Fibroblast of gingiva (primary cell): Measurements from ENCODE around the gene AUNIP.

ENCODE experiments used
- DNase-seq: peaks from one replicate; pipeline ENCODE4 v3.0.0-alpha.2; 2011; ENCODE audit warnings: low read depth

AUNIP gene

DNA sequence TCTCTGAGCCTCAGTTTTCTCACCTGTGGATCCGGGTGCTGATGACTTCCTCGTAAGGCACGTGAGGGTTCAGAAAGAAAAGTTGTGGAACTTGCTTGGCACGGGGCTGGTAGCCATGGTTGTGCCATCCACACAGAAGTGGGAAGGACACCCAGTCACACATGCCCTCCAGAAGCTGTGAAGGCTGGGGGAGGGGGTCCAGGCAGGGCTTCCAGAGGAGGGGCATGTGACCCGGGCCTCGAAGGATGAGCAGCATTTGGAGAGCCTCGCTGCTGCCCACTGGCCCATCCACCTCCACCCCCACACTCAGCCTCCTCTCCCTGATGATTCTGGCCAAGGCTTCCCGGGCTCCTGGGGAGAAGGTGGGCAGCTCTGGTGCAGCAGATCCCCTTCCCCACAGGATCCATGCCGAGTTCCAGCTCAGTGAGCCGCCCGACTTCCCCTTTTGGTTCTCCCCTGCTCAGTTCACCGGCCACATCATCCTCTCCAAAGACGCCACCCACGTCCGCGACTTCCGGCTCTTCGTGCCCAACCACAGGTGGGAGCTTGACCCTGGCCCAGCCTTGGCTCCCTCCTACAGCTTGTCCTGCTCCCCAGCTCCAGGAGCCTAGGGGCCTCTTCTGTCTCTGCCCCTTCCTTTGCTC lies 49.9 kb downstream of the AUNIP start:
- no peak for DNase-seq

DNA sequence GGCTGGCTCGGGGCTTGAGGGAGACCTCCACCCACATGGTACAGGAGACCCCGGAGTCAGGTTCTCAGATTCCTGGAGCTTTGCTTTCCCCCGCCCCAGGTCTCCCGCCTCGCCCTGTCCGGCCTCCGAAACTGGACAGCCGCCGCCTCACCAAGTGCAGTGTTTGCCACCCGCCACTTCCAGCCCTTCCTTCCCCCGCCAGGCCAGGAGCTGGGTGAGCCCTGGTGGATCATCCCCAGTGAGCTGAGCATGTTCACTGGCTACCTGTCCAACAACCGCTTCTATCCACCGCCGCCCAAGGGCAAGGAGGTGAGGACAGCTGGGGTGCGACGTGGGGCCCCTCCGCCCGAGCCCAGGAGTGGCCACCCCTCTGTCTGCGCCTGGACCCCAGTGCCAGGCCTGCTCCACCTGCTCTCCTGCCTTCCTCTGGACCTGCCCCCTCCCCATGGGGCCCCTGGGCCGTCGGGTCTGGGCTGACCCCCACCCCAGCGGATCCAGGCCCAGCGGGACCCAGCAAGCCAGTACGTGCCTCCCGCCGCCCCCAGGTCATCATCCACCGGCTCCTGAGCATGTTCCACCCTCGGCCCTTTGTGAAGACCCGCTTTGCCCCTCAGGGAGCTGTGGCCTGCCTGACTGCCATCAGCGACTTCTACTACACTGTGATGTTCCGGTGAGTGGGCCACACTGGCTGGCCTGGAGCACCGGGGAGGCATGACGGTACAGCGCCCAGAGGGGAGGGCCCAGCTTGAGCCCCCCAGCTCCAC lies 50.6 kb downstream of the AUNIP start:
- no peak for DNase-seq

DNA sequence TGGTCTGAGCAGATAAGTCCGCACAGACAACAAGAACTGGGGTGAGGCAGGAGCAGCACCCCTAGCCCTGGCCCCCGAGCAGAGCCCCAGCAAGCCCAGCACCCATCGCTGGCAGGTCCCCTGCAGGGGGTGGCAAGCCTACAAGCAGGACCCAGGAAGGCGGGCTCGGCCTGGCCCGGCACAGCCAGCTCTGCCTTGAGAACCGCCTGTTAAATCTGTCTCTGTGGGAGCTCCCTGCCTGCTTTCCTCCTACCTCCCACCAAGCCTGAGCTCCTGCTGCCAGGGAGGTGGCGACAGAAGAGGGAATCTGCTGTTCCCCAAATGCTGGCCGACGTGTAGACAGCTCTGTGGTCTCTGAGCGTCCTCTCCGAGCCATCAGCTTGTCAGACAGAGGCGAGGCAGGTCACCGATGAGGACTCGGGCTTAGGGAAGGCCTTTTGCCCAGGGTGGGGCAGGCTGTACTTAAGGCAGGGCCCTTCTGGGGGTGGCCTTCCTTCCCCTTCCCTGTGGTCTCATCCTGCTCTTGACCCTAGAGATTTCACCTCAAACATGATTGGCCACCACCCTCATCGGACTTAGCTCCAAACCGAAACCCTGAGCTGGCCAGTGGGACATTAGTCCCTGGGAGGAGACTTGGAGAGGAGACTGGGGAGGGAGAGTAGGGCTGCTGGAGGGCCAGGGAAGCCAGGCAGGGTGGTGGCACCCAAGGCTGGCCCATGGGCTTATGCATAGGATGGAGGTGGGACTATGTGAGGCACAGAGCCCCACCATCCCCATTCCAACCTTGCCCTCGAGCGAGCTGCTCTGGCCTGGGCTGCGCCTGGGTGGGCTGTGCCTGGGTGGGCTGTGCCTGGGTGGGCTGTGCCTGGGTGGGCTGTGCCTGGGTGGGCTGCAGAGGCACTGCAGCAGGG lies 51.5 kb downstream of the AUNIP start:
- no peak for DNase-seq

DNA sequence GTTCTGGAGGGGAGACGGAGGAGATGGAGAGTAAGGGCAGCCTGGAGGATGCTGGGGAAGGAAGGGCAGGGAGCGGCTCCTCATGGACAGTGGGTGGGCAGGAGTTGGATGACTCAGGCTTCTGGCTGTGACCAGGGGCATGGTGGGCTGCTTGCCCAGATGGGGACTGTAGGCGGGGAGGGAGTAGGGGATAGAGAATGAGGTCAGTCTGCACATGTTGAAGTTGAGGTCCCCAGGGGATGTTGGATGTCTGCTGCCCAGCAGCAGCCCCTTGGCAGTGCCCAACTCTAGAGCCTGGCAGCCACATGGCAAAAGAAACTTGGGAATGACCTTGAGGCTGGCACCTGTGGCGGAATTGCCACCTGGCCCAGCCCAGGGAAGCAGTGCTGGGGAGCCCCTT lies 52.8 kb downstream of the AUNIP start:
- peak; percentile 69 for DNase-seq

DNA sequence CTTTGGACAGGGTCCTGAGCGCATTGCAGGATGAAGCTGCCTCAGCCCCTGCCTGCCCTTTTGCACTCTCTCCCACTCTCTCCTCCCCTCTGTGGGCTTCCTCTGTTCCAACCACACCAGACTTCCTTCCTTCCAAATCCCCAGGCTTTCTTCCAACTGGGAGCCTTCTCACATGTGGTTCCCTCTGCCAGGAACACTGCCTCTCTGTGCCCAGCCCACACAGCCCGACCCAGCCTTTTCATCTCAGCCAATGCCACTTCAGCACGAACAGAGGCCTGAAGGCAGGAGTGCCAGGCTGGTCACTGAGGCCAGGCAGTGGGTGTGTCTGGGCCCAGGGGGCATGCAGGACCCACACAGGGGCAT lies 53.4 kb downstream of the AUNIP start:
- peak; percentile 68 for DNase-seq

DNA sequence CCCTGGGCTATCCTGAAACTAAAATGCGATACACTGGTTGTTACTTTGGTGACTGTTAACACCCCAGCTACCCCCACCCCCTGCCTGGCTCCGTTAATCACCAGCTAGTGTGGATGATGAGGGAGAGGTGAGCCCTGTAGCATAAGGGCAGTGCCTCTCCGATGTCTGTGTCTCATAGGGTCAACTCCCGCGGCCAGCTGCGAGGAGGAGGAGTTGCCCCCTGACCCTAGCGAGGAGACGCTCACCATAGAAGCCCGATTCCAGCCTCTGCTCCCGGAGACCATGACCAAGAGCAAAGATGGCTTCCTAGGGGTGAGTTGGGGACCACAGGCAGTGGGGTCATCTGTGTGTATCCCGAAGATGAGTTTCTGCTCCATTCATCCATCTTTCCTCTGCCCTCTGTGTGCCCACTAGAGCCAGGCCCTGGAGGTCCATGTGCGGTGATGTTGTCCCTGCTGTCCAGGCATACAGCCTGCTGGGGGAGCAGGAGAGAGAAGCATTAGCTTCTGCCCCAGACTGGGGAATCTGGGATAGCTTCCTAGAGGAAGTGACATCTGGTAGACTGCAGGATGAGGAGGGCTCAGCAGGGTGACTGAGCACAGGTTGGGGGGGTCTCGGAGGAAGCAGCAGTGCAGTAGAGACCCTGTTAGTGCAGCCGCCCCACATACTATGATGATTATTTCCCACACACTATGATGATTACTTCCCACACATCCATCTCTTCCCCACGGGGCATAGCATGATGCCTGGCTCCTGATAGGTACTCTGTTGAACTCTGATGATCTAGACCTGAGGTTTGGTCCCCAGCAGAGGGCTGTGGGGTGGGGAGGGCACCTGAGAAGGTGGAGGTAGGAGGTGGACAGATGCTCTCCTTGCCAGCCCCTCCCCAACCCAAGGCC lies 54.0 kb downstream of the AUNIP start:
- no peak for DNase-seq

DNA sequence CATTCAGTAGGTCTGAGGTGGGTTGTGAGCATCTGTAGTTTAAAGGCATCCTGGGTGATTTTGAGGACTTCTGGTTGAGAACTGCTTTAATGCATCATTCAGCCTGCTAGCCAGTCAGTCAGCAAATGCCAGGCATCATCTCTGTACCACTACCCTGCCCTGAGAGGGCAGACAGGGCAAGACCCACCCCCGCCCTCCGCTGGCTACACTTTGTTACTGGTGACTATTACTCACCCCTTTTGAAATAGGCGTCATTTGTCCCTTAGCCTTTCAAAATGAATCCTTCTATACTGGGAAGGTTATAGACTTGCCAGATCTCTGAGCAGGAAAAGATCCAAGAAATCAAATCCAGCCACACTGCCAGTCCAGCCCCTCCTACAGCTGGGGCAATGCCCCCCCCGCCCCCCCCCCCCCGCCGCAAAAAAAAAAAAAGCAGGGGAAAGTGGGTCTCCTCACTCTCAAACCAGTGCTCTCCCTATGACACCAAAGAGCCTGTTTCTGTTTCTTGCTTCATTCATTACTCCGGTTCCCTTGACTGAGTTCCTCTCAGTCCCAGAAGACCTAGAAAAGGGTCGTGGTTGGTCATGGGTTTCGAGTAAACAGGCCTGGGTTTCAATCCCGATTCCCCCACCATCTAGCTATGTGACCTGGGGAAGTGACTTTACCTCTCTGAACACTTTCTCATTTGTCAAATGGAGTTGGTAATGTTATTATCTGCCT lies 54.9 kb downstream of the AUNIP start:
- peak; percentile 38 for DNase-seq

DNA sequence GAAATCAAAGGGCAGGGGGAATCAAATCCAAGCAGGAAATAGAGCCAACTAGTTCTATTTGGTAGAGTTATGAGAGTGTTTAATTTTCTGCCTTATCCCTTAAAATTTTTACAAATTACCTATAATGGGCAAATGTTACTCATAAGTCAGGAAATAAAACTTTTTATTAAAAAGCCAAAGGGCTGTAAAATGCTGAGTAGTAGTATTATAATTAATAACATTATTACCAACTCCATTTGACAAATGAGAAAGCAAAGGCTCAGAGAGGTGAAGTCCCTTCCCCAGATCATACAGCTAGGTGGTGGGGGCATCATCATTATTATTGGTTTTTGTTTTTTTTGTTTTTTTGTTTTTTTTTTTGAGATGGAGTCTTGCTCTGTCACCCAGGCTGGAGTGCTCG lies 55.9 kb downstream of the AUNIP start:
- no peak for DNase-seq

DNA sequence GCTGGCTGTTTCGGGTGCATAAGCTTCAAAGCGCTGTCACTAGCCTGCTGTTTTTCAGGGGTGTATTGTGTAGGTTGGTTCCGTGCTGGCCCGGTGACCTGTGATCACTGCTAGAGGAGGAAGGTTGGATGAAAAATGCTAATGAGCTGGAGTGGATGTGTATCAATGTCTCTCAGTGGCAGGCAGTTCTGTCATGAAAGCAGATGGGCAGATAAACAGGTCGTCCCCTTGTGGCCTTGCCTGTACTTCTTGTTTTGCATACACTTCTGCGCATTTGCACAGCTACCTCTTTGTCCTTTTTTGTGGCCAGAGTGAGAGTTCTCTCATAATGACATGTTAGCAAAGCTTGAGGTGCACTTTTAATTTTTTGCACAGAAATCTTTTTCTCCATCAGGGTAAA lies 56.3 kb downstream of the AUNIP start:
- no peak for DNase-seq

DNA sequence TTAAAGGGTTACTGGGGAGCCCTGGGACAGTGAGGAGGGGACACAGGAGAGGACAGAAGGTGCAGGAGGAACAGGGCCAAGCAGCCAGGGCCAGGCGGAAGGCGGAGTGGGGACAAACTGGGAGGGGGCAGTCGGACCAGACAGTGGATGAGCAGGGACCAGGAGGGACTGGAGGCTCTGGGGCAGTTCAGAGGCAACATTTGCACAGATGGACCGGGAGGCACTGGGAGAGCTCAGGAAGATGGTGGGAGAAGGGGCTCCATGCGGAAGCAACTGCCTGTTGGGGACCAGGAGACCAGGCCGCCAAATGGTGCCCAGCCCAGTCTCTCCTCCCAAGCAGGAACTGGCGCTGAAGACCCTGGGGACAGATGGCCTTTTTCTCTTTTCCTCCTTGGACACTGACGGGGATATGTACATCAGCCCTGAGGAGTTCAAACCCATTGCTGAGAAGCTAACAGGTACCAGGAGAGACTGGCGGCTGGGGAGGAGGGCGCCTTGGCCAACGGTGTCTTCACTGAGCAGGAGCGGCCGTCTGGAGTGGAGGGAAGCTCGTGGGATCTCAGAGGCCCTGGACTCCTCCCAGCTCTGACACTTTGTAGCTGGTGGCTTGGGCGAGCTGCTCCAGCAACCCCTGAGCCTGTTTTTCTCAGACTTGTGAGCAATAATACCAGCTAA lies 58.4 kb downstream of the AUNIP start:
- no peak for DNase-seq

DNA sequence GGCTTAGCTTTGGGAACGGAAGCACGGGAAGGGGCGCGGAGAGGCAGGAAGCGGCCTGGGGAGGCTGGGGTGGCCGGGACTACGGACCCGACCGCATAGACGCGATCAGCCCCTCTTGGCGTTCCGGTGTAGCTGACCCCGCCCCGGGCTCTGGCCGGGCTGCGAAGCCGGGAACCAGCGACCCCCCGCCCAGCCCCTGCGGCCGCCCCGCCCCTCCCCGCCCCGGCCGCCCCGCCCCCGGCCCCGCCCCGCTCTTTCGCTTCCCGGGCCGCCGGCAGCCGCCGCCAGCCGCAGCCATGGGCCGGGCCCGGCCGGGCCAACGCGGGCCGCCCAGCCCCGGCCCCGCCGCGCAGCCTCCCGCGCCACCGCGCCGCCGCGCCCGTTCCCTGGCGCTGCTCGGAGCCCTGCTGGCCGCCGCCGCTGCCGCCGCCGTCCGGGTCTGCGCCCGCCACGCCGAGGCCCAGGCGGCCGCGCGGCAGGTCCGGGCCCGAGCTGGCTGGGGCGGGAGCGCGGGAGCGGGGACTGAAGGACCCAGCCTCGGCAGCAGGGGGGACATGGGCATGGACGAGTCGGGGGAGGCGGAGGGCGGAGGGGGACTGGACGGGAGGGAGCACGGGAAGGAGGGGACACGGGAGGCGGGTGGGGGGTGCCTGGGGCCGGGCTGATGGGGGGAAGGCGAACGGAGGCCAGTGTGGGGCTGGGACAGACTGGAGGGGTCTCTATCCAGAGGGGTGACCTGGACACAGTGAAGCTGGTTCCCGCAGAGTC lies 59.1 kb downstream of the AUNIP start, which contains the start of gene SELENON:
TSS of gene SELENON (plus strand) at position 259 of the 768 bp plus-strand sequence. CDS start at position 297, 38 bp downstream.
- peak; percentile 50 for DNase-seq

DNA sequence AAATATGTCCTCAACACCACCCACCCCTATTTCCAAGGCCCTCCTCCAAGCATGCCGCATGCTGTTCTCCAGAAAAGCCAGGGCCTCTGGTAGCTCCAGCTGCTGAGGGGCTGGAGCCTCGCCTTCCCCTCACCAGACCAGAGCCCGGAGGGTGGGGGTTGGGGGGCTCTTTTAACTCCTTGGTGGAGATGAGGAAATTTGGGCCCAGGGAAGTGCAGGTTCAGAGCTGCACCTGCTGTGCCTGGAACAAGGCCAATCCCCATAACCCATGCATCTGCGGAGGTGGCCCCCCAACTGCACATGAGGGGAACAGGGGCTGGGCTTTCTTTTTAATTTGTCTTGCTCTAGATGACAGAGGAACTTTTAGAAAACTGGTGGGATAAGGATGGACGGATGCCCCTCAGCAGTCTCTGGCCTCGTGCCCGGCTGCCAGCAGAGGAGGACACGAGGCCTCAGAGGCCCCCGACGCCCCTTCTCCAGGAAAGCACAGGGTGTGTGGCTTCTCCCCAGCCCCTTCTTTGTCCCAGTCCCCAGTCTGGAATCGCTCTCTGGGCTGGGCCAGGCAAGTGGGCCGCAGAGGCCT lies 59.8 kb downstream of the AUNIP start:
- no peak for DNase-seq

DNA sequence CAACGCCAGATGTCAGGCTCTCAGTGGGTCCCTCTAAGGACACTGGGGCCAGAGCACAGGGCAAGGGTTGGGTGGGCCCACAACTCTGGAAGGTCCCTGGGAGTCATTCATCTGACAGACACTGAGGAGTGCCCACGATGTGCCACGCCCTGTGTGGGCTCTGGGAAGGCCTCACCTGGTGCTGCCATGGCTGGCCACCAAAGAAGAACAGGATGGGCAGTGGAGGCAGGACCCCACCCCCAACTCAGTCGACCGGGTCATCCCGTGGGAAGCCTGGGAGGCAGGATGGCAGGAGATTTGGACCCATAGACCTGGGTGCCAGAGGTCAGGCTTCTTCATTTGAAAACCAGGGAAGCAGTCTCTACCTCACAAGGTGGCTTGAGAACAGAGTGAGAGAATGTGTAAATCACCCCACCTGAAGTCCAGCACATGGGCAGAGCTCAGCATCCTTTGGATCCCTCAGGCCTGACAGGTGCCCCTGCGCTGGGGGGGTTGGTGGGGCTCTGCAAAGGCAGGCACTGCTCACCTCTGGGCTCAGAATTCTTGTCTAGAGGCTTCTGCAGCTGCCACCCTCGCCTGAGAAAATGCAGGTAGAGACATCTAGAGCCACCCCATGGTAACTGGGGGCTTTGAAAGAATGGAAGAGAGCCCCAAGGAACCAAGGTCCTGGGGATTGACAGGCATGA lies 60.4 kb downstream of the AUNIP start:
- DNase-seq = no peak

DNA sequence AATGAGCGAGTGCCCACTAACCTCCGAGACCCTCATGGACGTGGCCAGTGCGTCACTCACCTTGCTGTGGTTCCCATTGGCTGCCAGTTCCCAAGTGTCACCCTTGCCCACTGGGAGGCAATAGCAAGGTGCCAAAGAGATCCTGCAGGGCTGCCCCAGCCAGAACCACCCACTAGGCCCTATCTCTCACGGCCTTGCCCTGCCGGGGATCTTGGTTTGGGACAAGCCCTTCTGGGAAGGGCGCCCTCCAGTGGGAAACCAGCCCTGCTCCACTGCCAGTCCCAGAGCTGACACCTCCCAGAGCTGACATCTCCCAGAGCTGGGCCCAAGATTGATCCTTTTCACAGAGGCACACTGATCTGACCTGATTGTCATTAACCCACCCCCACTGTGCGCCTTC lies 61.3 kb downstream of the AUNIP start:
- DNase-seq = no peak

DNA sequence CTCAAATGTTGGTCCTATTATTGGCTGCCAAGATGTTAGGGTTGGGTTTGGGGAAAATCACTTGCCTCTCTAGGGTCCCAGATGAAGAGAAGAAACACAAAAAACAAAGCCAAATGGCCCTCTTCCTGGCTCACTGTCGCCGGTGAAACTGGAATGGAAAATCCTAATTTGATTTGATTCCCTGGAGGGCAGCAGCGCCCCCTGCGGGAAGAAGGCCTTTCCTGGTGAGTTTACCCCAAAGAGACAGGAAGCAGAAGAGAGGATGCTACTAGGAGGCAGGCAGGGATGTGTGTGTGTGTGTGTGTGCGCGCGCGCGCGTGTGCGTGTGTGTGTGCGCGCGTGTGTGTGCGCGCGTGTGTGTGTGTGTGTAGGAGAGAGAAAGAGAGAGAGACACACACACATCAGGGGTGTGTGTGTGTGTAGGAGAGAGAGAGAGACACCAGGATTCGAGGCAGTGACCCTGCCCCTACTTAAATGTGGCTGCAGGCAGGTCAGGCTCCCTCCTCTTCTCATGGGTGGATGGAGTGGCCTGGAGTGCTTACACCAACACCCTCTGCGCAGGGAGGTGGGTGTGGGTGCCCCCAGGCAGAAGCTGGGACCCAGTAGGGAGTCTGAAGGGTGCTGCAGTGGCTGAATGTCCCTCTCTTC lies 62.3 kb downstream of the AUNIP start:
- peak; percentile 72 for DNase-seq

DNA sequence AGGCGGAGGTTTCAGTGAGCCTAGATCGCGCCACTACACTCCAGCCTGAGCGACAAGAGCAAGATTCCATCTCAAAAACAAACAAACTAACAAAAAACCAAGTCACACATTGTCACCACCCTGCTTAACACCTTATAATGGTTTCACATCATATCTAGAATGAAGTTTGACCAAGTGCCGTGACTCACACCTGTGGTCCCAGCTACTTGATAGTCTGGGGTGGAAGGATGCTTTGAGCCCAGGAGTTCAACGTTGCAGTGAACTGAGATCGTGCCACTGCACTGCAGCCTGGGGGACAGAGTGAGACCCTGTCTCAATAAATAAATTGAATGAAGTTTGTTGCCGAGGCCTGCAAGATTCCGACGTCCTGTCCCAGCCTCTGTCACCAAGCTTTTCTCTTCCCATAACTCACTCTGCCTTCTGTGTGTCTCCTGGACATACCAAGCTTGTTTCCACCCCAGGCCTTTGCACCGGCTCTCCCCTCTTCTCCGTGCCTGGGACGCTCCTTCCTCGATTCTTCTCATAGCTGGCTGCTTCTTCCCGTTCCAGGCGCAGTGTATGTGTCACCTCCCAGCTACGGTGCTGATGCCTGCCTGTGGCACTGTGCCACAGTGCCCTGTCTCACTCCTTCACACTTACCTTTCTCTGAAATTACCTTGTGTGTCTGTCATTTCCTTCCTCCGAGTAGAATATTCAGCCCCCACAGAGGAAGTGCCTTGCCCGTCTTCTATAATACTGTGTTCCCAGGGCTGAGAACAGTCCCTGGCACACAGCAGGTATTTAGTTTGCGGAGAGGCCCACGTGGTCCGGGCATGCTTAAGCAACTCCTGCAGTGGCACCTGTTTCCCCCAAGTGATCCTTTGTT lies 63.1 kb downstream of the AUNIP start:
- DNase-seq = no peak

DNA sequence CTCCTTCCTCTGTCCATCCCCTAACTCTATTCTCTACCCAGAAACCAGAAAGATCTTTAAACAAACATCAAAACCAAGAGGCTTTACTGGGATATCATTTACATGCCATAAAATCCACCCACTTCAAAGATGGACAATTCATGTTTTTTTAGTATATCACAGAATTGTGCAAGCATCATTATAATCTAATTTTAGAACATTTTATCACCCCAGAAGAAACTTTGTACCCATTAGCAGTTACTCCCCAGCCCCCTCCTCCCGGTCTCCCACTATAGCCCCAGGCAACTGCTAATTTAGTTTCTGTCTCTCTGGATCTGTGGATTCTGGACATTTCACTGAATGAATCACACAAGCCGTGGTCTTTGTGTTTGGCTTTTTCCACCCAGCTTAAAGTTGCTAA lies 64.0 kb downstream of the AUNIP start:
- no peak for DNase-seq
